ENCODE measurements around the gene LRRC8E. TPM values are rescaled to one million over a fixed set of nuclear protein-coding genes. Genes with fewer than 3 reads are reported as not detected.

LRRC8E gene
- polyA plus RNA-seq, 1 experiment = 8.6 TPM

GRCh38 chr19:7922836-7923195 is 34.5 kb downstream of the LRRC8E start:
- H3K4me3 ChIP-seq (ENCODE audit: low read depth, low read length) = no peak overlapping the region
- CTCF ChIA-PET = interaction anchor here (0.8 to 7.1 kb wide), 3 partner anchors 19 to 69 kb away, joined by 3 to 29 read pairs (median 7); partner anchors contain the start of gene MAP2K7

GRCh38 chr19:7923295-7924191 is 35.2 kb downstream of the LRRC8E start:
- H3K36me3 ChIP-seq (ENCODE audit: control insufficient read depth, insufficient read depth, low read length) = peaks cover 12% of the 10 kb centered on the region
- no peak for TF ChIP-seq CTCF (IDR thresholded peaks at IDR 0.05; ENCODE audit: insufficient read depth, low read depth, low read length)
- ChIA-PET CTCF (interaction anchor here (0.8 to 7.1 kb wide), 6 partner anchors 21 to 330 kb away, joined by 3 to 29 read pairs (median 4); no protein-coding TSS in a partner anchor), POLR2A (no interaction called here)
- no peak overlapping the region for H3K4me3 ChIP-seq (ENCODE audit: low read depth, low read length)
- H3K27me3 ChIP-seq (ENCODE audit: control insufficient read depth, insufficient read depth, low read length) = no peaks in the 10 kb centered on the region
- no peak for DNase-seq (ENCODE audit: low read depth)

More at GRCh38 chr19:7922836-7923195, 34.5 kb downstream of the LRRC8E start:
- no peak for DNase-seq (ENCODE audit: low read depth)
- no peak for TF ChIP-seq CTCF (IDR thresholded peaks at IDR 0.05; ENCODE audit: insufficient read depth, low read depth, low read length)
- Histone ChIP-seq H3K36me3 (ENCODE audit: control insufficient read depth, insufficient read depth, low read length) (peaks cover 12% of the 10 kb centered on the region), H3K27me3 (ENCODE audit: control insufficient read depth, insufficient read depth, low read length) (no peaks in the 10 kb centered on the region)
- POLR2A ChIA-PET = no interaction called here

GRCh38 chr19:7924241-7924640 is 35.9 kb downstream of the LRRC8E start:
- POLR2A ChIA-PET = no interaction called here
- no peak for TF ChIP-seq CTCF (IDR thresholded peaks at IDR 0.05; ENCODE audit: insufficient read depth, low read depth, low read length)
- Histone ChIP-seq H3K27me3 (ENCODE audit: control insufficient read depth, insufficient read depth, low read length) (no peaks in the 10 kb centered on the region), H3K36me3 (ENCODE audit: control insufficient read depth, insufficient read depth, low read length) (peaks cover 12% of the 10 kb centered on the region), H3K4me3 (ENCODE audit: low read depth, low read length) (no peak overlapping the region)
- CTCF ChIA-PET = interaction anchor here (0.8 to 7.1 kb wide), 5 partner anchors 27 to 329 kb away, joined by 3 to 29 read pairs (median 4); no protein-coding TSS in a partner anchor
- DNase-seq (ENCODE audit: low read depth) = no peak

- no peak for DNase-seq (ENCODE audit: low read depth)
- H3K27me3 ChIP-seq (ENCODE audit: control insufficient read depth, insufficient read depth, low read length) = no peaks in the 10 kb centered on the region
- ChIA-PET CTCF (interaction anchor here (1.0 to 7.1 kb wide), 3 partner anchors 64 to 329 kb away, joined by 3 to 29 read pairs (median 3); no protein-coding TSS in a partner anchor), POLR2A (no interaction called here)
- H3K4me3 ChIP-seq (ENCODE audit: low read depth, low read length) = peak overlapping the region; percentile 41
- no peak for TF ChIP-seq CTCF (IDR thresholded peaks at IDR 0.05; ENCODE audit: insufficient read depth, low read depth, low read length)
- peaks cover 12% of the 10 kb centered on the region for H3K36me3 ChIP-seq (ENCODE audit: control insufficient read depth, insufficient read depth, low read length)
Measured at GRCh38 chr19:7924651-7925170, 36.4 kb downstream of the LRRC8E start.

GRCh38 chr19:7925171-7925851 is 37.0 kb downstream of the LRRC8E start:
- Histone ChIP-seq H3K27me3 (ENCODE audit: control insufficient read depth, insufficient read depth, low read length) (no peaks in the 10 kb centered on the region), H3K36me3 (ENCODE audit: control insufficient read depth, insufficient read depth, low read length) (peaks cover 12% of the 10 kb centered on the region), H3K4me3 (ENCODE audit: low read depth, low read length) (peak overlapping the region; percentile 41)
- no peak for DNase-seq (ENCODE audit: low read depth)
- POLR2A ChIA-PET = no interaction called here
- peak; percentile 78 for TF ChIP-seq CTCF (IDR thresholded peaks at IDR 0.05; ENCODE audit: insufficient read depth, low read depth, low read length)
- CTCF ChIA-PET = interaction anchor here (2.4 kb wide), 1 partner anchor 11 kb away, joined by 5 read pairs; no protein-coding TSS in a partner anchor

All from BJ (cell line).